GM21381 (cell line): ENCODE results near the gene MCF2L2.
"Not testable (repeated sequence)": the region's sequence is repeated elsewhere in the genome, so short reads cannot be mapped to it uniquely, and the experiment has no call there.

ENCODE experiments used
- ATAC-seq: cut with Tn5 transposase; IDR thresholded peaks from one replicate; pipeline ENCODE4 v1.9.1; 2021; ENCODE audit warnings: mild to moderate bottlenecking, moderate library complexity; ENCODE audit not compliant: unreplicated experiment

The MCF2L2 gene

GRCh38 chr3:183443395-183444385 lies 15.3 kb upstream of the MCF2L2 start:
- ATAC-seq = no peak

GRCh38 chr3:183442994-183443393 lies 14.6 kb upstream of the MCF2L2 start:
- no peak for ATAC-seq

GRCh38 chr3:183440521-183440920 lies 12.1 kb upstream of the MCF2L2 start:
- ATAC-seq = not testable (repeated sequence)

GRCh38 chr3:183439515-183439914 lies 11.1 kb upstream of the MCF2L2 start:
- no peak for ATAC-seq

- no peak for ATAC-seq
These were observed 10.3 kb upstream of the MCF2L2 start for GRCh38 chr3:183438735-183439134.

GRCh38 chr3:183437666-183438564 lies 9.5 kb upstream of the MCF2L2 start:
- no peak for ATAC-seq

GRCh38 chr3:183437061-183437460 lies 8.6 kb upstream of the MCF2L2 start:
- no peak for ATAC-seq

- ATAC-seq = peak; percentile 85
These were observed 7.2 kb upstream of the MCF2L2 start for GRCh38 chr3:183435661-183436060.

GRCh38 chr3:183434992-183435391 lies 6.6 kb upstream of the MCF2L2 start:
- no peak for ATAC-seq

- ATAC-seq = no peak
These were observed 6.1 kb upstream of the MCF2L2 start for GRCh38 chr3:183434503-183434902.

GRCh38 chr3:183430325-183430957 lies 2.0 kb upstream of the MCF2L2 start:
- no peak for ATAC-seq

GRCh38 chr3:183427876-183428446 lies 458 bp downstream of the MCF2L2 start:
- ATAC-seq = peak; percentile 42

GRCh38 chr3:183427196-183427875 lies 1.1 kb downstream of the MCF2L2 start:
- ATAC-seq = no peak

GRCh38 chr3:183418807-183419206 lies 9.6 kb downstream of the MCF2L2 start:
- not testable (repeated sequence) for ATAC-seq

GRCh38 chr3:183411216-183411922 lies 17.1 kb downstream of the MCF2L2 start:
- ATAC-seq = no peak

- no peak for ATAC-seq
These were observed 17.7 kb downstream of the MCF2L2 start for GRCh38 chr3:183410759-183411158.

- ATAC-seq = no peak
These were observed 18.1 kb downstream of the MCF2L2 start for GRCh38 chr3:183410280-183410679.

GRCh38 chr3:183409219-183409618 lies 19.2 kb downstream of the MCF2L2 start:
- no peak for ATAC-seq

GRCh38 chr3:183401678-183402077 lies 26.7 kb downstream of the MCF2L2 start:
- no peak for ATAC-seq
